OCI-M1 (cell line): ENCODE measurements around the gene WDFY4.

Experiments
- DNase-seq: peaks from one replicate; lab custom pipeline; 2025; lab: John Stamatoyannopoulos, UW

Gene WDFY4

GRCh38 chr10:48945441-48946130 is 260.9 kb downstream of the WDFY4 start:
- no peak for DNase-seq

GRCh38 chr10:48946332-48946731 is 261.7 kb downstream of the WDFY4 start:
- DNase-seq = peak; percentile 8

GRCh38 chr10:48946891-48947500 is 262.3 kb downstream of the WDFY4 start:
- DNase-seq = no peak

GRCh38 chr10:48947690-48948469 is 263.2 kb downstream of the WDFY4 start:
- no peak for DNase-seq

DNA sequence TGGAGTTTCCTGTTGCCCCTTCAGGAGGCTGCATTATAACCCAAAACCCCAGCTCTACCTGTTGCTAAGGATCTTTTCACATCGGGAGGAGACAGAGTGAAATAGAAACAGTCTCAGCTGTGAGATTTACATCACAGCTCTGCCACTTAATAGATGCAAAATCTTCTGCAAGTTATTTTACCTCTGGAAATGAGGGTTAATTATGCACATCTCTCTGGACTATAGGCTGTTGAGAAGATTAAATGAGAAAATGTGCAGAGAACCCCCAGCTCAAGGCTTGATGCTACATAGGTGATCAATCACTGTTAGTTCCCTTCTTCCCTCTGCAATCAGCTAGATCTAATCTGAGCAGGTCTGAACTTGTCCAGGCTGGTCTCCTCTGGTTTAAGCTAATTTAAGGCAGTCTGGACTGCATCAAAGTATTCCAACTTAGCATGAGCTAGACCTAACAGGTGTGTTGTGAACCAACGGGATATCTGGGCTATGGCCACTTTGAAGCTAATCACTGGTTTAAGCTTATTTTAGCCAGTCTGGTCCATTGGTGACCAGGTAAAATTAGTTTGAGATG is 263.9 kb downstream of the WDFY4 start:
- no peak for DNase-seq

DNA sequence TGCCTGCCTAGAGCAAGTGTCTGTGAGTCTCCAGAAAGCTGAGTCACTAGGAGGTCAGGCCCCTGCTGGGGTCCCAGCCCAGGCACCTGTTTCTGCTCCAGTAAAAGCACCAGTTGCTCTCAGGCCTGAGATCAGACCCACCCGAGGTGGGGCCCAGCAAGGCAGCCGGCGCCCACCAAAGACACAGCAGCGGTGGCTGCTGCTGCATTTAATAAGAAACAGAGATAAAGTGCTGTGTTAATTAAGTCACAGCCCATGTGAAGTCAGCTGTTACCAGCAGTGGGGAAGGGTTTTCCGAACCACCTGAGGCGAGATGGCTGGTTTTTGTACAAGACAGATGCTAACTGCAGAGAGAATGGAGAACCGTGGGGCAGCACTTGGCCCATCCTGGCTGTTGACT is 267.0 kb downstream of the WDFY4 start:
- DNase-seq = no peak

DNA sequence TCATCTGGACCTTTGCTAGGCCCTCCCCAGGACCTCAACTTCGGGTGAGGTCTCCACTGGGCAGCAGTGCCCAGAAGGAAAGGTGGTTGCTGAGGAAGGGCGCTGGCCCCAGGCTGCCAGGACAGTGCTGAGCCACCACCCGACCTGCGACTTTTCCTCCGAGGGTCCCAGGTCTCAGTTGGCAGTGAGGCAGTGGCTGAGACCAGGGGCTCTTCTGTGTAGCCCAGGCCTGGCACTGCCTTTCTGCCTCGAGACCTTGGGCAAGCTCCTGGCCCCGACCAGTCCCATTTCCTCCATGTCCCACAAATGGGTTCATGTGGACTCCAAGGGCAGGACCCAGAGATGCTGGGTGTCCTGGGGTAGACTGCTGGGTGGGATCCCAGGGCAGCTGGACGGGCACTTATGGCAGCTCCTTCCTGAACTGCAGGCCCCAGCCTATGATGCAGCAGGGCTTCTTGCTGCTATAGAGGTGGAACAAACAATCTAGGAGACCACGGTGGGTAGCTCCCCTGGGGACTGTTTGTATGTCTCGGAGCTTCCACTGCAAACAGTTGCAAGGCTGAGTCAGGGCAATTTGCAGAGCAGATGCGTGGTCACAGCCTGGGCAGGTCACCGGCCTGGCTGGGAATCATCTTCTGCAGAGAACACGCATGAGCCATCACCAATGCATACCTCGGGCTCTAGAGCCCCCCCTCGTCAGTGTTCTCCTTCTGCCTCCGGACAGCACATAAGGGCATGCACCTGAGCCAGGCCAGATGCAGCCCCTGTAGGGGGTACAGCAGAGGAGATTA is 272.9 kb downstream of the WDFY4 start:
- DNase-seq = no peak

DNA sequence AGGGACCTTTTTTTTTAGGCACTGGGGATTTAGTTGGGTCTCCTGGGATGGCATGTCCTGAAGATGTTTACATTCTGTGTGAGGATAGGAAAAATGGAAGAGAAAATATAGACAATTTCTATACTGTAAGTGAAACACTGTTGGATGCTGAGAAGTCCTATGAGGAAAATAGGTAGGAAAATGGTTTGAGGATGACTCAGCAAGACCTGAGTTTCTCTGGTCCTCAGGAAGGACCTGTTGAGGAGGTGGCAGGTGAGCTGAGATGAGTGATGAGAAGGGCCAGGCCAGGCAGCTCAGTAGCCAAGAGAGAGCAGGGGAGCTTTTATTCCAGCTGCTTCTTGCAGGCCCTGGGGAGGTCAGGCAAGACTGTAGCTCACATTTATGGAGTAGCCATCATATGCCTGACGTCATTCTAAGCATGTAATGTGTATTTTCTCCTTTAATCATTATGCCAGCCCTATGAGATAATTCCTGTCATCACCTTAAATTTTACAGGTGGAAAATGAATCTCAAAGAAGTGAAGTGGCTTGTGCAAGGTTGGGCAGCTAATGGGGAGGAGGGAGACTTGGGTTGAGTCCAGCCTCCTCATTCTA is 274.0 kb downstream of the WDFY4 start:
- no peak for DNase-seq

- DNase-seq = no peak
These were observed 279.4 kb downstream of the WDFY4 start for GRCh38 chr10:48964038-48964437.

DNA sequence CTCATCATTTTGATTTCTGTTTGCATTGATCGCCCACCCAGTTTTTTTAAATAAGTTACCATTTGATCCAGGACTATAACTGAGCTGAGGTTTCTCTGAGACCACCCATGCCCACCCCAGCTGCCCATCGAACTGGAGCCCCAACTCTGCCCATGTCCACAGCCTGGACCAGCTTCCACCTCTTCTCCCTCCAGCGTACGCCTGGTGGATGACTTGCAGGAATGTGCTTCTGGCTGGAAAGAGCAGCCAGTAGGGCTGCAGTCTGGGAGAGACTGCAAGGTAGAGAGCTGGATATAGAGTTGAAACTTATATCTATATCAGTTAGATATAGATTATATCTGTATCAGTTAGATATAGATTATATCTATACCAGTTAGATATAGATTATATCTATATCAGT is 280.8 kb downstream of the WDFY4 start:
- no peak for DNase-seq

- no peak for DNase-seq
These were observed 283.4 kb downstream of the WDFY4 start for GRCh38 chr10:48968036-48968435.

DNA sequence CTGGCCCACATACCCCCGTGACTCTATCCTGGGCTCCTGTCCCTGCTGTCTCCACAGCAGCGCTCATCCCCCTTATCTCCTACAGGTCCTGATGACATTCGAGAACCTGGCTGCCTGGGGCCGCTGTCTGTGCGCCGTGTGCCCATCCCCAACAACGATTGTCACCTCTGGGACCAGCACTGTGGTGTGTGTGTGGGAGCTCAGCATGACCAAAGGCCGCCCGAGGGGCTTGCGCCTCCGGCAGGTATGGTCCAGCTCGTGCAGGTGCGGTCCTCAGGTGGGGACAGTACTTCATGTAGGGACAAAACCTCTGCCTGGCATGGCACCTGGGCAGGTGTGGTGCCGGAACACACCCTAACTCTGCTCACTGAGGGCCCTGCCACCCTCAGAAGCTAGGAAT is 285.4 kb downstream of the WDFY4 start:
- no peak for DNase-seq

DNA sequence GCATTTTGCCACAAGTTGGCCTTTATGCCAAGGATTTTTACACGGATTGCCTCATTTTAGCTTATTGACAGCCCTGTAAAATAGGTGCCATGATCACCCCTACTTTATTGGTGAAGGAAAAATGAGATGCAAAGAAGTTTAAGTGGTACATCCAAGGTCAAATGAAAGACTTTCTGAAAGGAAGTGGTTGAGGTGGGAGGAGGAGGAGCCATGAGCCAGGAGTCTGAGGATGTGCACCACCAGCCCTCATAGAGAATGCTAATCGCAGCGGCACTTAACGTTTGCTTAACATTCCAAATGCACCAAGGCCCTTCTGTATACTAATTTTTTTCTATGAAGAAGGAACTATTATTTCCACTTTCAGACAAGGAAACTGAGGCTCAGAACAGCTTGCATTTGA is 286.0 kb downstream of the WDFY4 start:
- no peak for DNase-seq

GRCh38 chr10:48973065-48973464 is 288.4 kb downstream of the WDFY4 start:
- DNase-seq = no peak

GRCh38 chr10:48974510-48975156 is 290.0 kb downstream of the WDFY4 start:
- DNase-seq = no peak

DNA sequence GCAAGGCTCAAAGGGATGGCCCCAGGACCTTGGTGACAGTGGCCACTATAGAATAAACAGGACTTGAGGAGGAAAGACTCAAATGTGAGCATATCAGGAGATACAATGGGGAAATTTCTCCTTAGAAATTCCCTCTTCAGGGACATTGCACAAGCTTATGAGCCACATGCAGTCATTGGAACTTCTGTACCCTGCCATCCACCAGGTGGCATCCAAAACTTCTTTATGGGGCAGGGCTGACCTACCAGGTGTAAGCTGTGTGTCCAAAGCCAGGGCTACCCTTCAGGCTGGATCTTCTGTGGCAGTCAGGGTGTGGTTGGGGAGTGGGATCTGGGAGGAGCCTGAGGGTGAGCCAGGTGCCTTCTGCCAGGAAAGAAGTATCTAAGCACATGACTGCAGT is 291.5 kb downstream of the WDFY4 start:
- peak; percentile 32 for DNase-seq

- no peak for DNase-seq
These were observed 293.6 kb downstream of the WDFY4 start for GRCh38 chr10:48978318-48978717.

- peak; percentile 70 for DNase-seq
These were observed 296.7 kb downstream of the WDFY4 start for GRCh38 chr10:48981310-48981907.

- no peak for DNase-seq
These were observed 297.9 kb downstream of the WDFY4 start for GRCh38 chr10:48982584-48982983.

- DNase-seq = peak; percentile 11
These were observed 299.1 kb downstream of the WDFY4 start for GRCh38 chr10:48983648-48984351.
